Astrocyte of the spinal cord (primary cell): ENCODE measurements around the gene TSNAX.
"Not testable (repeated sequence)": the region's sequence is repeated elsewhere in the genome, so short reads cannot be mapped to it uniquely, and the experiment has no call there.

ENCODE experiments used
- DNase-seq: peaks from one replicate; pipeline ENCODE4 v3.0.0; 2011; ENCODE audit warnings: low read depth, low spot score
- H3K4me3 ChIP-seq: 2 replicates; pipeline ENCODE4 v1.5.1; 2011; ENCODE audit warnings: low read depth, mild to moderate bottlenecking, low read length, moderate library complexity
- CTCF ChIP-seq: IDR thresholded peaks from 2 replicates; pipeline ENCODE4 v1.5.1; 2012; ENCODE audit warnings: low read depth, mild to moderate bottlenecking, low read length, inconsistent platforms
- in situ Hi-C: cut with HindIII; loops from 2 replicates; pipeline ENCODE4 v1.10.0; 2017; ENCODE audit warnings: low sequenced_read_pairs

The TSNAX gene

GRCh38 chr1:231566496-231566895 lies 38.0 kb downstream of the TSNAX start:
- no peak overlapping the region for H3K4me3 ChIP-seq
- no peak for DNase-seq
- in situ Hi-C loops = no loop called here
- no peak for TF ChIP-seq CTCF

GRCh38 chr1:231570262-231570661 lies 41.8 kb downstream of the TSNAX start:
- in situ Hi-C loops, H3K4me3 ChIP-seq, DNase-seq: not testable (repeated sequence)

- no peak overlapping the region for H3K4me3 ChIP-seq
- no peak for TF ChIP-seq CTCF
- in situ Hi-C loops = no loop called here
- DNase-seq = no peak
Measured at GRCh38 chr1:231571904-231572303, 43.4 kb downstream of the TSNAX start.

- DNase-seq = no peak
- H3K4me3 ChIP-seq = no peak overlapping the region
- TF ChIP-seq CTCF = no peak
- in situ Hi-C loops = no loop called here
Measured at GRCh38 chr1:231575472-231575871, 47.0 kb downstream of the TSNAX start.

GRCh38 chr1:231576804-231577718 lies 48.6 kb downstream of the TSNAX start:
- H3K4me3 ChIP-seq = no peak overlapping the region
- no peak for DNase-seq
- no peak for TF ChIP-seq CTCF
- in situ Hi-C loops = no loop called here

- in situ Hi-C loops = no loop called here
- no peak for DNase-seq
- TF ChIP-seq CTCF = no peak
- no peak overlapping the region for H3K4me3 ChIP-seq
Measured at GRCh38 chr1:231580874-231581273, 52.4 kb downstream of the TSNAX start.

- in situ Hi-C loops = no loop called here
- no peak for TF ChIP-seq CTCF
- no peak for DNase-seq
Measured at GRCh38 chr1:231581859-231582258, 53.4 kb downstream of the TSNAX start.

More at GRCh38 chr1:231581859-231582258, 53.4 kb downstream of the TSNAX start:
- H3K4me3 ChIP-seq = no peak overlapping the region
